Caco-2 (cell line): ENCODE data around the gene SDK2. TPM values are rescaled to one million over a fixed set of nuclear protein-coding genes. Genes with fewer than 3 reads are reported as not detected.

ENCODE experiments used
- BruUV-seq: library from RNA; stranded (reverse); fragments of 400-500 nt; replicated peaks from 2 replicates; lab custom pipeline; 2021; lab: Mats Ljungman, UMichigan
- CTCF ChIA-PET: fragments of 300-600 bp; sonication (Branson Sonifier 250); formaldehyde crosslinking; loops from one replicate; lab custom pipeline; 2022; ENCODE audit warnings: antibody characterized with exemption; lab: Charles Lee
- POLR2A ChIA-PET: fragments of 300-600 bp; sonication (Branson Sonifier 250); formaldehyde crosslinking; loops from one replicate; lab custom pipeline; 2022; ENCODE audit warnings: antibody characterized with exemption; lab: Charles Lee
- DNase-seq, 2 experiments: peaks; one replicate each; pipeline versions ENCODE4 v3.0.0 to v3.0.0-alpha.2; 2020 to 2022
- H3K27me3 ChIP-seq: replicated peaks from 2 replicates; pipeline ENCODE4 v1.6.0; 2011; ENCODE audit warnings: low read length; ENCODE audit not compliant: control insufficient read depth, insufficient read depth
- H3K36me3 ChIP-seq: 2 replicates; pipeline ENCODE4 v1.5.1; 2011; ENCODE audit warnings: low read length; ENCODE audit not compliant: control insufficient read depth, insufficient read depth
- H3K4me1 ChIP-seq: fragments of 250-450 bp; sonication (Bioruptor Pico); 2 replicates; pipeline ENCODE4 v1.5.1; 2020; ENCODE audit warnings: mild to moderate bottlenecking
- H3K4me3 ChIP-seq: 2 replicates; pipeline ENCODE4 v1.5.1; 2011; ENCODE audit warnings: low read depth, mild to moderate bottlenecking, control low read depth, low read length
- H3K9me3 ChIP-seq: fragments of 250-450 bp; sonication (Bioruptor Pico); 2 replicates; pipeline ENCODE4 v1.5.1; 2020; ENCODE audit warnings: mild to moderate bottlenecking, moderate library complexity
- H3K27ac Mint-ChIP-seq: one replicate; pipeline ENCODE4 v1.8.0; 2022; ENCODE audit warnings: mixed read lengths; ENCODE audit not compliant: unreplicated experiment
- H3K27me3 Mint-ChIP-seq: one replicate; pipeline ENCODE4 v1.8.0; 2022; ENCODE audit warnings: mixed read lengths; ENCODE audit not compliant: insufficient read depth, unreplicated experiment
- H3K36me3 Mint-ChIP-seq: one replicate; pipeline ENCODE4 v1.8.0; 2022; ENCODE audit warnings: mild to moderate bottlenecking, mixed read lengths; ENCODE audit not compliant: insufficient read depth, unreplicated experiment
- H3K4me1 Mint-ChIP-seq: one replicate; pipeline ENCODE4 v1.8.0; 2022; ENCODE audit warnings: low read depth, mixed read lengths; ENCODE audit not compliant: unreplicated experiment
- H3K4me3 Mint-ChIP-seq: one replicate; pipeline ENCODE4 v1.8.0; 2022; ENCODE audit warnings: mild to moderate bottlenecking, moderate library complexity, mixed read lengths; ENCODE audit not compliant: unreplicated experiment
- H3K9me3 Mint-ChIP-seq: one replicate; pipeline ENCODE4 v1.8.0; 2022; ENCODE audit warnings: mixed read lengths; ENCODE audit not compliant: unreplicated experiment
- intact Hi-C: fragments of 100-400 bp; cut with micrococcal nuclease; formaldehyde crosslinking; loops from one replicate; pipeline ENCODE4 v1.10.0; 2022; ENCODE audit not compliant: unreplicated experiment
- total RNA-seq: library from RNA; stranded (reverse); gene quantifications from 2 replicates; pipeline ENCODE4 v1.2.3, GENCODE V29; 2022
- TF ChIP-seq, protein P1 (sequence below), 2 experiments: fragments of 200-600 bp in 1 of 2; IDR thresholded peaks; 1 replicate in 1 of 2; 2 replicates in 1 of 2; pipeline versions ENCODE4 v1.5.1 to v1.8.0; 2011 to 2022; ENCODE audit warnings: antibody characterized with exemption in 1 of 2, control low read depth in 1 of 2, inconsistent platforms in 1 of 2, low read depth in 1 of 2, low read length in 1 of 2, mild to moderate bottlenecking in 1 of 2, moderate library complexity in 1 of 2; ENCODE audit not compliant: insufficient read depth in 1 of 2, severe bottlenecking in 1 of 2, unreplicated experiment in 1 of 2

Gene SDK2
- total RNA-seq, 1 experiment from 2014 or later, result 0.09 TPM

- Mint-ChIP-seq H3K4me3 (no peak overlapping the region), H3K27ac (no peak overlapping the region), H3K4me1 (peaks cover 17% of the 10 kb centered on the region), H3K36me3 (peaks cover 23% of the 10 kb centered on the region), H3K9me3 (no peaks in the 10 kb centered on the region), H3K27me3 (no peaks in the 10 kb centered on the region)
- no peaks in the 10 kb centered on the region for H3K9me3 ChIP-seq
- H3K27me3 ChIP-seq, result no peaks in the 10 kb centered on the region
- peaks cover 18% of the 10 kb centered on the region for H3K4me1 ChIP-seq
- no TSS peak for BruUV-seq
- ChIA-PET CTCF (no interaction called here), POLR2A (no interaction called here)
- TF ChIP-seq, protein P1, sequence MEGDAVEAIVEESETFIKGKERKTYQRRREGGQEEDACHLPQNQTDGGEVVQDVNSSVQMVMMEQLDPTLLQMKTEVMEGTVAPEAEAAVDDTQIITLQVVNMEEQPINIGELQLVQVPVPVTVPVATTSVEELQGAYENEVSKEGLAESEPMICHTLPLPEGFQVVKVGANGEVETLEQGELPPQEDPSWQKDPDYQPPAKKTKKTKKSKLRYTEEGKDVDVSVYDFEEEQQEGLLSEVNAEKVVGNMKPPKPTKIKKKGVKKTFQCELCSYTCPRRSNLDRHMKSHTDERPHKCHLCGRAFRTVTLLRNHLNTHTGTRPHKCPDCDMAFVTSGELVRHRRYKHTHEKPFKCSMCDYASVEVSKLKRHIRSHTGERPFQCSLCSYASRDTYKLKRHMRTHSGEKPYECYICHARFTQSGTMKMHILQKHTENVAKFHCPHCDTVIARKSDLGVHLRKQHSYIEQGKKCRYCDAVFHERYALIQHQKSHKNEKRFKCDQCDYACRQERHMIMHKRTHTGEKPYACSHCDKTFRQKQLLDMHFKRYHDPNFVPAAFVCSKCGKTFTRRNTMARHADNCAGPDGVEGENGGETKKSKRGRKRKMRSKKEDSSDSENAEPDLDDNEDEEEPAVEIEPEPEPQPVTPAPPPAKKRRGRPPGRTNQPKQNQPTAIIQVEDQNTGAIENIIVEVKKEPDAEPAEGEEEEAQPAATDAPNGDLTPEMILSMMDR (IDR thresholded peaks at IDR 0.05; ENCODE audit: insufficient read depth in 1 of 2, low read depth in 1 of 2, low read length in 1 of 2, severe bottlenecking in 1 of 2, unreplicated experiment in 1 of 2), result no peak
- no peak overlapping the region for H3K4me3 ChIP-seq
- H3K36me3 ChIP-seq, result no peaks in the 10 kb centered on the region
- no peak for DNase-seq
- intact Hi-C loops, result no loop called here
Observed at GRCh38 chr17:73300392-73300791, 343.9 kb downstream of the SDK2 start.

DNA sequence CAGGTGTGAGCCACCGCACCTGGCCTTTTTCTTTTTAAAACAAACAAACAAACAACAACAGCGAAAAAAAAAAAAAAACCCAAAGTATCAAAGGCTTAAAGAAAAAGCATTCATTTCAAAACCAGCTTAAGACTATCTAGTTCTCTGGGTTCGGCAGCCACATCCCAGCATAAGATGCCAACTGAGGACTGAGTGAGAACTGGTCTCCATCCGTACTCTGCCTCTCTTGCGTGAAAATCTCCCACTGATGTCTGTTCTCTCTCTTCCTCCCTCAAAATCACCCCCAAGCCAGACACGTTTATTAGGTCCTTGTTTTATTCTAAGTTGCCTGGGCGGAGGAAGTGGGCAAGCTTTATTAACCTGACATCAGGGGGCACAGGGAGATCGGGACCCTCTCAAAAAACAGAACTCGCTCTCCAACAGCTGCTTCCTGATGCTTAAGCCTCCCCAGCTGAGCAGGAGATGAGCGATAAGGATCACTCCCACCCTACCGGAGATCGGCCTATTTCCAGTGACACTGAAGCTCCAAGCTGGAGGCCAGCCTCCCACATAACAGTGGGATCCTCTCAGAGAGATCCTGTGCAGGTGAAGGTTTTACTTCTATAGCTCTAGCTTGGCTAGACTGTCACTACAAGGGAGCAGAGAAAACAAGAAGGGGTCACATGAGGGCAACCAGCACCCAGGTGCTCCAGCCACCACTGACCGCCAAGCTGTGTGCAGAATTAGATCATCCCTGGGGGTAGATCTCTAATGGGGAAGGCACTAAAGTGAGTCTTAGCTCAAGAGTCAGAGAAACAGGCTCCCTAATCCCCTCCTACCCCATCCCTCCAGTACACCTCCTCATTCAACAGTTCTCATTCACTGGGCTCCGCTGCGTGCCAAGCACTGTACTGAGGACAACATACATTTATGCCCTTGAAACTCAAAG, 346.0 kb downstream of the SDK2 start:
- H3K4me1 ChIP-seq, result peaks cover 4% of the 10 kb centered on the region; the same call in 1 of the 2 replicates
- CTCF ChIA-PET, result no interaction called here

GRCh38 chr17:73293480-73293911, 350.7 kb downstream of the SDK2 start:
- H3K9me3 ChIP-seq, result no peaks in the 10 kb centered on the region
- no peaks in the 10 kb centered on the region for H3K27me3 ChIP-seq
- H3K4me1 ChIP-seq, result peaks cover 39% of the 10 kb centered on the region
- Mint-ChIP-seq H3K9me3 (no peaks in the 10 kb centered on the region), H3K4me3 (no peak overlapping the region), H3K27me3 (no peaks in the 10 kb centered on the region), H3K4me1 (peaks cover 36% of the 10 kb centered on the region), H3K27ac (no peak overlapping the region), H3K36me3 (peaks cover 18% of the 10 kb centered on the region)
- TF ChIP-seq, protein P1 (IDR thresholded peaks at IDR 0.05; ENCODE audit: insufficient read depth in 1 of 2, low read depth in 1 of 2, low read length in 1 of 2, severe bottlenecking in 1 of 2, unreplicated experiment in 1 of 2), result no peak
- DNase-seq, result no peak
- CTCF ChIA-PET, result interaction anchor here (0.6 kb wide), 1 partner anchor 863 kb away, joined by 3 read pairs; no protein-coding TSS in a partner anchor
- no TSS peak for BruUV-seq
- no peak overlapping the region for H3K4me3 ChIP-seq
- H3K36me3 ChIP-seq, result no peaks in the 10 kb centered on the region
- intact Hi-C loops, result no loop called here
- POLR2A ChIA-PET, result no interaction called here

More for the DNA sequence above, 346.0 kb downstream of the SDK2 start:
- peaks cover 17% of the 10 kb centered on the region for H3K36me3 Mint-ChIP-seq
- Histone ChIP-seq H3K27me3 (no peaks in the 10 kb centered on the region), H3K36me3 (no peaks in the 10 kb centered on the region), H3K9me3 (no peaks in the 10 kb centered on the region), H3K4me3 (no peak overlapping the region)
- no peak overlapping the region for H3K4me3 Mint-ChIP-seq
- no peak for DNase-seq
- POLR2A ChIA-PET, result interaction anchor here (0.7 kb wide), 1 partner anchor 12 kb away, joined by 3 read pairs; no protein-coding TSS in a partner anchor
- no TSS peak for BruUV-seq
- peaks cover 10% of the 10 kb centered on the region for H3K4me1 Mint-ChIP-seq
- H3K27ac Mint-ChIP-seq, result no peak overlapping the region
- H3K9me3 Mint-ChIP-seq, result no peaks in the 10 kb centered on the region
- TF ChIP-seq, protein P1 (IDR thresholded peaks at IDR 0.05; ENCODE audit: insufficient read depth in 1 of 2, low read depth in 1 of 2, low read length in 1 of 2, severe bottlenecking in 1 of 2, unreplicated experiment in 1 of 2), result no peak
- intact Hi-C loops, result no loop called here
- H3K27me3 Mint-ChIP-seq, result no peaks in the 10 kb centered on the region
